Transverse colon (tissue), 3 donors: ENCODE measurements around the gene PPP1R12B.
"Not testable (repeated sequence)": the region's sequence is repeated elsewhere in the genome, so short reads cannot be mapped to it uniquely, and the experiment has no call there.

ENCODE experiments used
- CTCF ChIP-seq, 5 experiments: fragments of 200-600 bp in 3 of 5; fragments of 450-650 bp in 2 of 5; sonication (generic) in 3 of 5; IDR thresholded peaks; 1 replicate in 2 of 5; 2 replicates in 3 of 5; pipeline ENCODE4 v1.5.1; 2016 to 2017; ENCODE audit warnings: antibody characterized with exemption in 5 of 5, inconsistent platforms in 3 of 5, mild to moderate bottlenecking in 2 of 5, moderate library complexity in 1 of 5
- POLR2A ChIP-seq: fragments of 450-650 bp; IDR thresholded peaks from one replicate; pipeline ENCODE4 v1.6.1; 2016; ENCODE audit warnings: antibody characterized with exemption, mild to moderate bottlenecking, moderate library complexity

GRCh38 chr1:202539583-202539982 lies 191.1 kb downstream of the PPP1R12B start:
- TF ChIP-seq CTCF (IDR thresholded peaks at IDR 0.05); POLR2A: not testable (repeated sequence)
